Loucy (cell line): ENCODE data around the gene FBXO9.

ENCODE experiments used
- H2AFZ ChIP-seq: fragments of 200-600 bp; sonication (generic); 2 replicates; pipeline ENCODE4 v1.6.0; 2016; ENCODE audit warnings: antibody characterized with exemption, mild to moderate bottlenecking, low read length, moderate library complexity
- H3F3A ChIP-seq: fragments of 200-600 bp; 2 replicates; pipeline ENCODE4 v1.6.0; 2016; ENCODE audit warnings: antibody characterized with exemption, low read depth, mild to moderate bottlenecking
- H3K27me3 ChIP-seq: fragments of 200-600 bp; sonication (generic); 2 replicates; pipeline ENCODE4 v1.6.1; 2014; ENCODE audit warnings: low read length, mild to moderate bottlenecking; ENCODE audit not compliant: insufficient read depth, poor library complexity, severe bottlenecking
- H3K36me3 ChIP-seq: fragments of 200-600 bp; sonication (generic); 2 replicates; pipeline ENCODE4 v1.6.1; 2016; ENCODE audit warnings: low read length; ENCODE audit not compliant: insufficient read depth
- H3K4me1 ChIP-seq: fragments of 200-600 bp; sonication (generic); 2 replicates; pipeline ENCODE4 v1.5.1; 2014; ENCODE audit warnings: low read length, mild to moderate bottlenecking; ENCODE audit not compliant: insufficient read depth, poor library complexity, severe bottlenecking
- H3K4me2 ChIP-seq: fragments of 200-600 bp; sonication (generic); 2 replicates; pipeline ENCODE4 v1.6.0; 2014; ENCODE audit warnings: antibody characterized with exemption, low read length, low read depth, mild to moderate bottlenecking; ENCODE audit not compliant: poor library complexity, severe bottlenecking
- H3K4me3 ChIP-seq: fragments of 200-600 bp; sonication (generic); 2 replicates; pipeline ENCODE4 v1.5.1; 2014; ENCODE audit warnings: low read length, mild to moderate bottlenecking, mixed read lengths; ENCODE audit not compliant: poor library complexity, severe bottlenecking
- H3K79me2 ChIP-seq: fragments of 200-600 bp; sonication (generic); 2 replicates; pipeline ENCODE4 v1.6.1; 2014; ENCODE audit warnings: low read length; ENCODE audit not compliant: insufficient read depth
- H3K9ac ChIP-seq: fragments of 200-600 bp; sonication (generic); 2 replicates; pipeline ENCODE4 v1.6.0; 2014; ENCODE audit warnings: mild to moderate bottlenecking, low read depth, low read length, moderate library complexity; ENCODE audit not compliant: poor library complexity, severe bottlenecking
- H3K9me2 ChIP-seq: fragments of 200-600 bp; sonication (generic); replicated peaks from 2 replicates; pipeline ENCODE4 v1.6.1; 2016; ENCODE audit warnings: low read depth, low read length, mixed read lengths
- H3K9me3 ChIP-seq: fragments of 200-600 bp; sonication (generic); 2 replicates; pipeline ENCODE4 v1.6.1; 2014; ENCODE audit warnings: mild to moderate bottlenecking, antibody characterized with exemption, low read length, low read depth; ENCODE audit not compliant: insufficient read depth
- H4K20me1 ChIP-seq: fragments of 200-600 bp; sonication (generic); 2 replicates; pipeline ENCODE4 v1.6.0; 2014; ENCODE audit warnings: antibody characterized with exemption, low read length, mild to moderate bottlenecking; ENCODE audit not compliant: insufficient read depth, poor library complexity, severe bottlenecking
- EZH2phosphoT487 ChIP-seq: fragments of 200-600 bp; IDR thresholded peaks from 2 replicates; pipeline ENCODE4 v1.6.1; 2018; ENCODE audit warnings: antibody characterized with exemption, mild to moderate bottlenecking, moderate library complexity, borderline replicate concordance
- TF ChIP-seq, protein P1 (sequence below): fragments of 200-600 bp; sonication (generic); conservative IDR thresholded peaks from 2 replicates; pipeline ENCODE4 v1.5.1; 2014; ENCODE audit warnings: mild to moderate bottlenecking, antibody characterized with exemption, low read length

FBXO9 gene

DNA sequence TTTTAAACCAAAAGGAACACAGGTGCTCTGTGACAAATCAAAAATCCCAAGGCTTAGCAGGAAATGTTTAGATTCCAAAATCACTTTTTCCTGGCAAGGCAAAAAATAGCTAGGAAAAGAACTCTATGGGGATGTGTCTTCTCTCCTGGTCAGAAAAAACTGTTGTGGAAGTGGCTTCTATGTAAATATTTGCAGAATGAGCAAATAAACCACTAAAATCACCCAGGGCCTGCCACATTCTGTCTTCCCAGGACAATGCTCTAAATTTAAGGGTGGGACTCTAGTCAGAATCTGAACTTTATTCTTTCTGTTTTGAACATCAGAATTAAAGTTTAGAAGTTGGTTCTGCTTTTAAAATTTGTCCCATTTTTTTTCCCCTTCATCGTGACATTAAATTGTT lies 54.1 kb downstream of the FBXO9 start:
- no peak overlapping the region for H3K9ac ChIP-seq

DNA sequence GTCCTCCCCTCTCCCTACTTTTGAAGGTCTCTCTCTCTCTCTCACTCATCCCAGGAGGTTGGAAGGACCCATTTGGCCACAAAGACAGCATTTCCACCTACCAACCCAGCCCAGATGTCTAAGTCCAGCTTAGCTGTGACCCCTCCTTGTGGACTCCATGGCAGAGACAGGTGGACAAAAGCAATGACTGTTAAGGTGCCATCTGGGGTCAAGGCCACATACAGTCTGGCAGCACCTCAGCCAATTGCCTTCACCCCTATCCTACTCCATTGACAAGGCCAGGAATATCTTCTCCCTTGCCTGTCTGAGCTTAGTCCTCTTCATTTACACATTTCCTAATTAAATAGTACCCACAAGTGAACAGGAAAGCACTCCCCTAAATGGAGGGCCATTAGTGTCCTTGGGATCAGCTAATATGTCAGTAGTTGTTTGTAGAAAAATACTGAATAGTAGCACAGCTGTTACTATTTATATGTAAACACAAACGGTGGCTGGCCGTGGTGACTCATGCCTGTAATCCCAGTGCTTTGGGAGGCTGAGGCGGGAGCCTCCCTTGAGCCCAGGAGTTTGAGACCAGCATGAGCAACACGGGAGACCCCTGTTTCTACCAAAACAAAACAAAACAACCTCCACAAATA lies 54.7 kb downstream of the FBXO9 start:
- Histone ChIP-seq H3K79me2 (no peaks in the 10 kb centered on the region), H3K9me2 (no peaks in the 10 kb centered on the region), H3K4me1 (no peaks in the 10 kb centered on the region), H4K20me1 (no peaks in the 10 kb centered on the region), H3K9ac (no peak overlapping the region), H3K36me3 (no peaks in the 10 kb centered on the region), H3K27me3 (no peaks in the 10 kb centered on the region), H3K4me2 (no peak overlapping the region), H3K9me3 (no peaks in the 10 kb centered on the region), H2AFZ (no peak overlapping the region), H3K4me3 (no peak overlapping the region), H3F3A (no peaks in the 10 kb centered on the region)
- TF ChIP-seq, protein P1, sequence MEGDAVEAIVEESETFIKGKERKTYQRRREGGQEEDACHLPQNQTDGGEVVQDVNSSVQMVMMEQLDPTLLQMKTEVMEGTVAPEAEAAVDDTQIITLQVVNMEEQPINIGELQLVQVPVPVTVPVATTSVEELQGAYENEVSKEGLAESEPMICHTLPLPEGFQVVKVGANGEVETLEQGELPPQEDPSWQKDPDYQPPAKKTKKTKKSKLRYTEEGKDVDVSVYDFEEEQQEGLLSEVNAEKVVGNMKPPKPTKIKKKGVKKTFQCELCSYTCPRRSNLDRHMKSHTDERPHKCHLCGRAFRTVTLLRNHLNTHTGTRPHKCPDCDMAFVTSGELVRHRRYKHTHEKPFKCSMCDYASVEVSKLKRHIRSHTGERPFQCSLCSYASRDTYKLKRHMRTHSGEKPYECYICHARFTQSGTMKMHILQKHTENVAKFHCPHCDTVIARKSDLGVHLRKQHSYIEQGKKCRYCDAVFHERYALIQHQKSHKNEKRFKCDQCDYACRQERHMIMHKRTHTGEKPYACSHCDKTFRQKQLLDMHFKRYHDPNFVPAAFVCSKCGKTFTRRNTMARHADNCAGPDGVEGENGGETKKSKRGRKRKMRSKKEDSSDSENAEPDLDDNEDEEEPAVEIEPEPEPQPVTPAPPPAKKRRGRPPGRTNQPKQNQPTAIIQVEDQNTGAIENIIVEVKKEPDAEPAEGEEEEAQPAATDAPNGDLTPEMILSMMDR, result no peak
- no peak for TF ChIP-seq EZH2phosphoT487

More for the DNA sequence above, 54.1 kb downstream of the FBXO9 start:
- Histone ChIP-seq H3K9me3 (no peaks in the 10 kb centered on the region), H3K9me2 (no peaks in the 10 kb centered on the region), H2AFZ (no peak overlapping the region), H3K4me3 (no peak overlapping the region), H3K27me3 (no peaks in the 10 kb centered on the region), H3K4me2 (no peak overlapping the region), H3K36me3 (no peaks in the 10 kb centered on the region), H4K20me1 (no peaks in the 10 kb centered on the region), H3K79me2 (no peaks in the 10 kb centered on the region), H3K4me1 (no peaks in the 10 kb centered on the region), H3F3A (no peaks in the 10 kb centered on the region)
- TF ChIP-seq, protein P1, result no peak
- TF ChIP-seq EZH2phosphoT487, result no peak

DNA sequence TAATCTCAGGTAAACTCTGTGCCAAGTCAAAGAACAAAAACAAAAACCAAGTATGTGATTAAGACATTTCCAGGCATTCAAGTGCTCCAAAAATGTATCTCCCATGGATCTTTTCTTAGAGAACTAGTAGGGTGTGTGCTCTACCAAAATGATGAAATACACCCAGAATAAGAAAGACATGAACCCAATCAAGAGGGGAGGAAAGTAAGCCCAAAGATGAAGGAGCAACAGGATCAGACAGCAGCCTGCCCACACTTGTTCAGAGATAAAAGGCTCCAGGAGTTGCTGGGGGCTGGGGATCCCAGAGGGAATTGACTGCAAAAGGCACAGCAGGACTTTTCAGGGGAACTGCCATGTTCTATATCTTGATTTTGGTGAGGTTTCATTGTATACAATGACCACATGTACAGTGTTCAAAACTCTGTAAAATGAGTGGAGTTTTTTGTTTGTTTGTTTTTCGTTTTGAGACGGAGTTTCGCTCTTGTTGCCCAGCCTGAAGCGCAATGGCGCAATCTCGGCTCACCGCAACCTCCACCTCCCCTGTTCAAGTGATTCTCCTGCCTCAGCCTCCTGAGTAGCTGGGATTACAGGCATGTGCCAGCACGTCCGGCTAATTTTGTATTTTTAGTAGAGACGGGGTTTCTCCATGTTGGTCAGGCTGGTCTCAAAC lies 59.1 kb downstream of the FBXO9 start:
- TF ChIP-seq, protein P1, result no peak
- TF ChIP-seq EZH2phosphoT487, result no peak

More for the DNA sequence above, 59.1 kb downstream of the FBXO9 start:
- no peaks in the 10 kb centered on the region for H3K79me2 ChIP-seq
- H3K4me2 ChIP-seq, result no peak overlapping the region
- H3K9me3 ChIP-seq, result no peaks in the 10 kb centered on the region
- H3K9me2 ChIP-seq, result no peaks in the 10 kb centered on the region
- no peaks in the 10 kb centered on the region for H3K36me3 ChIP-seq
- H3K4me1 ChIP-seq, result no peaks in the 10 kb centered on the region
- H3K27me3 ChIP-seq, result no peaks in the 10 kb centered on the region
- no peaks in the 10 kb centered on the region for H4K20me1 ChIP-seq
- no peak overlapping the region for H3K9ac ChIP-seq
- no peak overlapping the region for H3K4me3 ChIP-seq
- H3F3A ChIP-seq, result no peaks in the 10 kb centered on the region
- H2AFZ ChIP-seq, result no peak overlapping the region
